GM21825 (cell line): ENCODE data around the gene TMEM79.
"Not testable (repeated sequence)": the region's sequence is repeated elsewhere in the genome, so short reads cannot be mapped to it uniquely, and the experiment has no call there.

Source experiments
- ATAC-seq: cut with Tn5 transposase; IDR thresholded peaks from one replicate; pipeline ENCODE4 v1.9.1; 2021; ENCODE audit warnings: mild to moderate bottlenecking, moderate library complexity; ENCODE audit not compliant: unreplicated experiment

Gene TMEM79

GRCh38 chr1:156298852-156299357, 14.8 kb downstream of the TMEM79 start, which contains the start of gene VHLL:
Gene VHLL, minus strand, starts transcription at chr1:156299307. Its CDS starts 118 bp downstream, at chr1:156299189.
- no peak for ATAC-seq

GRCh38 chr1:156303241-156303640, 19.1 kb downstream of the TMEM79 start:
- ATAC-seq = no peak

- ATAC-seq = no peak
Measured at GRCh38 chr1:156305215-156305614, 21.1 kb downstream of the TMEM79 start.

GRCh38 chr1:156308078-156308477, 24.0 kb downstream of the TMEM79 start:
- ATAC-seq = no peak

- ATAC-seq = no peak
Measured at GRCh38 chr1:156310962-156311361, 26.8 kb downstream of the TMEM79 start.

- ATAC-seq = no peak
Measured at GRCh38 chr1:156316909-156317308, 32.8 kb downstream of the TMEM79 start.

- no peak for ATAC-seq
Measured at GRCh38 chr1:156319664-156320063, 35.5 kb downstream of the TMEM79 start.

- ATAC-seq = no peak
Measured at GRCh38 chr1:156320560-156320959, 36.4 kb downstream of the TMEM79 start.

- not testable (repeated sequence) for ATAC-seq
Measured at GRCh38 chr1:156323179-156323578, 39.1 kb downstream of the TMEM79 start.

- no peak for ATAC-seq
Measured at GRCh38 chr1:156336242-156336641, 52.1 kb downstream of the TMEM79 start.

GRCh38 chr1:156337052-156337887, 53.1 kb downstream of the TMEM79 start:
- ATAC-seq = no peak

- ATAC-seq = no peak
Measured at GRCh38 chr1:156337888-156338179, 53.7 kb downstream of the TMEM79 start.

GRCh38 chr1:156338180-156338976, 54.3 kb downstream of the TMEM79 start, which contains the start of the genes CCT3 and TSACC:
Gene CCT3, minus strand, starts transcription at chr1:156338292. Its CDS starts 108 bp downstream, at chr1:156338184.
Gene TSACC, plus strand, starts transcription at chr1:156338526. Its CDS starts 1,232 bp downstream, at chr1:156339758.
- peak; percentile 90 for ATAC-seq
